HepG2 (cell line): ENCODE data around the gene WDR54. TPM values are rescaled to one million over a fixed set of nuclear protein-coding genes. Genes with fewer than 3 reads are reported as not detected.

Experiments
- AGO1 ChIP-seq: fragments of 200-400 bp; formaldehyde crosslinking; IDR thresholded peaks from 2 replicates; pipeline ENCODE4 v1.6.1; 2017; ENCODE audit warnings: mild to moderate bottlenecking, low read depth, low read length, moderate library complexity; ENCODE audit not compliant: poor library complexity, severe bottlenecking
- DRAP1 ChIP-seq: IDR thresholded peaks from 2 replicates; pipeline ENCODE4 v1.6.1; 2016; ENCODE audit warnings: missing genetic modification reagents, missing compliant biosample characterization
- FOXJ3 ChIP-seq: sonication (generic); formaldehyde crosslinking; IDR thresholded peaks from 2 replicates; pipeline ENCODE4 v1.4.0; 2020; ENCODE audit warnings: missing genetic modification reagents, mild to moderate bottlenecking, borderline replicate concordance
- GTF3A ChIP-seq: sonication (generic); formaldehyde crosslinking; conservative IDR thresholded peaks from 2 replicates; pipeline ENCODE4 v1.4.0; 2020; ENCODE audit warnings: mild to moderate bottlenecking, missing genetic modification reagents
- MZF1 ChIP-seq: sonication (generic); formaldehyde crosslinking; IDR thresholded peaks from 2 replicates; pipeline ENCODE4 v1.8.1; 2023; ENCODE audit warnings: mild to moderate bottlenecking, missing genetic modification reagents, borderline replicate concordance
- NR2F1 ChIP-seq, 2 experiments: fragments of 450-650 bp in 1 of 2; formaldehyde crosslinking in 1 of 2; IDR thresholded peaks; 2 replicates each; pipeline versions ENCODE4 v1.5.0 to v1.6.1; 2016 to 2020; ENCODE audit warnings: mild to moderate bottlenecking in 1 of 2, missing compliant biosample characterization in 1 of 2, missing genetic modification reagents in 1 of 2, moderate library complexity in 1 of 2
- PHB2 ChIP-seq: fragments of 450-650 bp; IDR thresholded peaks from 2 replicates; pipeline ENCODE4 v1.6.1; 2018; ENCODE audit not compliant: partially characterized antibody
- POGZ ChIP-seq: sonication (generic); formaldehyde crosslinking; IDR thresholded peaks from 2 replicates; pipeline ENCODE4 v1.4.0; 2020; ENCODE audit warnings: mild to moderate bottlenecking, missing genetic modification reagents
- POLR2AphosphoS2 ChIP-seq: IDR thresholded peaks from 2 replicates; pipeline ENCODE4 v1.6.1; 2011; ENCODE audit warnings: low read depth, low read length, improper control_type of control experiment
- PRDM4 ChIP-seq: sonication (generic); formaldehyde crosslinking; IDR thresholded peaks from 2 replicates; pipeline ENCODE4 v1.9.0; 2021; ENCODE audit warnings: missing genetic modification reagents, borderline replicate concordance
- RXRB ChIP-seq: IDR thresholded peaks from 2 replicates; pipeline ENCODE4 v1.6.1; 2016; ENCODE audit warnings: borderline replicate concordance, missing genetic modification reagents, missing compliant biosample characterization
- SIN3A ChIP-seq: IDR thresholded peaks from 2 replicates; pipeline ENCODE4 v1.6.1; 2011; ENCODE audit warnings: low read depth, mild to moderate bottlenecking, control low read depth, low read length, borderline replicate concordance
- SNAI1 ChIP-seq: sonication (generic); formaldehyde crosslinking; IDR thresholded peaks from 2 replicates; pipeline ENCODE4 v1.5.0; 2020; ENCODE audit warnings: mild to moderate bottlenecking, missing genetic modification reagents, borderline replicate concordance
- ZFP62 ChIP-seq: sonication (generic); formaldehyde crosslinking; IDR thresholded peaks from 2 replicates; pipeline ENCODE4 v1.4.0; 2020; ENCODE audit warnings: missing genetic modification reagents
- ZKSCAN5 ChIP-seq: sonication (generic); formaldehyde crosslinking; IDR thresholded peaks from 2 replicates; pipeline ENCODE4 v1.5.1; 2020; ENCODE audit warnings: mild to moderate bottlenecking, missing genetic modification reagents
- ZMAT5 ChIP-seq: sonication (generic); formaldehyde crosslinking; IDR thresholded peaks from 2 replicates; pipeline ENCODE4 v1.5.0; 2020; ENCODE audit warnings: mild to moderate bottlenecking, low read depth, missing genetic modification reagents, borderline replicate concordance
- ZNF546 ChIP-seq: sonication (generic); formaldehyde crosslinking; conservative IDR thresholded peaks from 2 replicates; pipeline ENCODE4 v1.8.1; 2023; ENCODE audit warnings: mild to moderate bottlenecking, missing genetic modification reagents
- ZNF562 ChIP-seq: sonication (generic); formaldehyde crosslinking; IDR thresholded peaks from 2 replicates; pipeline ENCODE4 v1.8.0; 2022; ENCODE audit warnings: missing genetic modification reagents, borderline replicate concordance
- ZNF746 ChIP-seq: sonication (generic); formaldehyde crosslinking; IDR thresholded peaks from 2 replicates; pipeline ENCODE4 v1.8.0; 2022; ENCODE audit warnings: mild to moderate bottlenecking, missing genetic modification reagents
- ZNF777 ChIP-seq: sonication (generic); formaldehyde crosslinking; IDR thresholded peaks from 2 replicates; pipeline ENCODE4 v1.4.0; 2020; ENCODE audit warnings: missing genetic modification reagents
- polyA plus RNA-seq, 8 experiments: library from polyadenylated mRNA; depleted of rRNA in 3 of 8; stranded (reverse) in 7 of 8; unstranded in 1 of 8; fragments of >200 nt; fragmentation: Illumina TruSeq in 4 of 8; extraction: Trizol in 4 of 8; gene quantifications; 2 replicates each; pipeline versions ENCODE4 v1.2.1 to v1.2.3, GENCODE V29; 2011 to 2016; ENCODE audit warnings: low read depth in 4 of 8, missing spikeins in 1 of 8, mixed read lengths in 1 of 8; ENCODE audit not compliant: insufficient read depth in 1 of 8
- total RNA-seq, 5 experiments: library from RNA; depleted of rRNA; stranded (reverse); fragments of >200 nt; fragmentation: Illumina TruSeq; extraction: Trizol; gene quantifications; 2 replicates each; pipeline ENCODE4 v1.2.3, GENCODE V29; 2016; ENCODE audit warnings: low read depth in 1 of 5
- TF ChIP-seq, protein P1 (sequence below): sonication (generic); formaldehyde crosslinking; IDR thresholded peaks from 2 replicates; pipeline ENCODE4 v1.5.0; 2020; ENCODE audit warnings: missing genetic modification reagents
- TF ChIP-seq, protein P2 (sequence below): sonication (generic); formaldehyde crosslinking; IDR thresholded peaks from 2 replicates; pipeline ENCODE4 v1.4.0; 2020; ENCODE audit warnings: mild to moderate bottlenecking, missing genetic modification reagents

WDR54 gene
- total and polyA plus RNA-seq, 2 of the 13 experiments (the other 11 are each of a cell fraction or from before 2014, with no cell fraction given): 2.0 to 17.3 TPM

- TF ChIP-seq PHB2 (no peak), ZKSCAN5 (CRISPR knock-in tag) (no peak; the same call in 1 of the 2 replicates), ZNF746 (CRISPR knock-in tag) (peak; percentile 55), POLR2AphosphoS2 (peak; percentile 85; the same call in 1 of the 2 replicates), GTF3A (CRISPR knock-in tag) (no peak), PRDM4 (CRISPR knock-in tag) (no peak), FOXJ3 (CRISPR knock-in tag) (0 out of 2 replicates have a peak, but pooled peaks have one; percentile 52), ZMAT5 (no peak), NR2F1 (CRISPR knock-in tag; IDR thresholded peaks at IDR 0.05) (no peak), ZNF777 (CRISPR knock-in tag) (peak; percentile 95), ZNF546 (CRISPR knock-in tag) (no peak), DRAP1 (CRISPR knock-in tag) (peak; percentile 99), MZF1 (0 out of 2 replicates have a peak, but pooled peaks have one; percentile 43), SIN3A (peak; percentile 93), ZFP62 (CRISPR knock-in tag) (0 out of 2 replicates have a peak, but pooled peaks have one; percentile 77), POGZ (no peak), AGO1 (no peak), RXRB (0 out of 2 replicates have a peak, but pooled peaks have one; percentile 53), ZNF562 (no peak), SNAI1 (CRISPR knock-in tag) (no peak)
- TF ChIP-seq, protein P1, sequence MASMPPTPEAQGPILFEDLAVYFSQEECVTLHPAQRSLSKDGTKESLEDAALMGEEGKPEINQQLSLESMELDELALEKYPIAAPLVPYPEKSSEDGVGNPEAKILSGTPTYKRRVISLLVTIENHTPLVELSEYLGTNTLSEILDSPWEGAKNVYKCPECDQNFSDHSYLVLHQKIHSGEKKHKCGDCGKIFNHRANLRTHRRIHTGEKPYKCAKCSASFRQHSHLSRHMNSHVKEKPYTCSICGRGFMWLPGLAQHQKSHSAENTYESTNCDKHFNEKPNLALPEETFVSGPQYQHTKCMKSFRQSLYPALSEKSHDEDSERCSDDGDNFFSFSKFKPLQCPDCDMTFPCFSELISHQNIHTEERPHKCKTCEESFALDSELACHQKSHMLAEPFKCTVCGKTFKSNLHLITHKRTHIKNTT: peak; percentile 98; the same call in 1 of the 2 replicates
- TF ChIP-seq, protein P2, sequence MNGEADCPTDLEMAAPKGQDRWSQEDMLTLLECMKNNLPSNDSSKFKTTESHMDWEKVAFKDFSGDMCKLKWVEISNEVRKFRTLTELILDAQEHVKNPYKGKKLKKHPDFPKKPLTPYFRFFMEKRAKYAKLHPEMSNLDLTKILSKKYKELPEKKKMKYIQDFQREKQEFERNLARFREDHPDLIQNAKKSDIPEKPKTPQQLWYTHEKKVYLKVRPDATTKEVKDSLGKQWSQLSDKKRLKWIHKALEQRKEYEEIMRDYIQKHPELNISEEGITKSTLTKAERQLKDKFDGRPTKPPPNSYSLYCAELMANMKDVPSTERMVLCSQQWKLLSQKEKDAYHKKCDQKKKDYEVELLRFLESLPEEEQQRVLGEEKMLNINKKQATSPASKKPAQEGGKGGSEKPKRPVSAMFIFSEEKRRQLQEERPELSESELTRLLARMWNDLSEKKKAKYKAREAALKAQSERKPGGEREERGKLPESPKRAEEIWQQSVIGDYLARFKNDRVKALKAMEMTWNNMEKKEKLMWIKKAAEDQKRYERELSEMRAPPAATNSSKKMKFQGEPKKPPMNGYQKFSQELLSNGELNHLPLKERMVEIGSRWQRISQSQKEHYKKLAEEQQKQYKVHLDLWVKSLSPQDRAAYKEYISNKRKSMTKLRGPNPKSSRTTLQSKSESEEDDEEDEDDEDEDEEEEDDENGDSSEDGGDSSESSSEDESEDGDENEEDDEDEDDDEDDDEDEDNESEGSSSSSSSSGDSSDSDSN (CRISPR knock-in tag): peak; percentile 97
Measured at GRCh38 chr2:74441690-74442482, 20.4 kb downstream of the WDR54 start, which contains the start of gene RTKN (continued).
